Bronchial epithelial cell (primary cell): ENCODE results near the gene HIVEP3. TPM values are rescaled to one million over a fixed set of nuclear protein-coding genes. Genes with fewer than 3 reads are reported as not detected.

Source experiments
- DNase-seq: peaks from one replicate; pipeline ENCODE4 v3.0.0-alpha.2; 2010; ENCODE audit warnings: low read depth
- FAIRE-seq: peaks from 2 replicates; lab custom pipeline; 2011; peaks lifted over from hg19 to GRCh38; lab: Jason Lieb, UNC
- H3K27me3 ChIP-seq: 2 replicates; pipeline ENCODE4 v1.5.1; 2011; ENCODE audit warnings: low read length; ENCODE audit not compliant: control insufficient read depth, insufficient read depth
- H3K36me3 ChIP-seq: 2 replicates; pipeline ENCODE4 v1.5.1; 2011; ENCODE audit warnings: low read length; ENCODE audit not compliant: control insufficient read depth, insufficient read depth
- H3K4me3 ChIP-seq: 2 replicates; pipeline ENCODE4 v1.5.1; 2011; ENCODE audit warnings: mild to moderate bottlenecking, low read depth, low read length, control low read depth
- total RNA-seq: library from RNA; depleted of rRNA; stranded (reverse); fragments of >200 nt; gene quantifications from 2 replicates; pipeline ENCODE4 v1.2.1, GENCODE V29; 2014
- TF ChIP-seq, protein P1 (sequence below): IDR thresholded peaks from 2 replicates; pipeline ENCODE4 v1.5.1; 2011; ENCODE audit warnings: mild to moderate bottlenecking, moderate library complexity, low read length, control low read depth, inconsistent platforms; ENCODE audit not compliant: insufficient read depth, severe bottlenecking

Gene HIVEP3
- total RNA-seq, 1 donor from 2014 or later = under 0.01 TPM

DNA sequence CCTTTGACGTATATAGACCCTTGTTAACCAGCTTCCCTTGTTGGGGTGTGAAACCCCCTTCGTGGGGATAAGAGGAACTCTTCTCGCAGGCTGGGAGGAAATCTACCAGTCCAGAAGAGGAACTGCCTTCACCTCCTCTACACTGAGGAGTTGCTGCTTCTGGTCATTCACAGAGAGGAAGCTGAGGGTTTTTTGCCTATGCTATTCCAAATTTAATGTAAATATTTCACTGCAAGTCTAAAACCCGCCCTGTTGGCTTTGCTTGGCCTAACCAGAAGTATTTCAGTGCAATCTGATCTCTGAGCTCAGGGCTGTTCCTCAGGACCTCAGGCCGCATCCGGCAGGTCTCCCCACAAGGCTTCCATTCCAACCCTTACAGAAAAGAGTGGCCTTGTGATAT is 150.1 kb downstream of the HIVEP3 start:
- Histone ChIP-seq H3K36me3 (no peaks in the 10 kb centered on the region), H3K4me3 (no peak overlapping the region), H3K27me3 (no peaks in the 10 kb centered on the region)
- no peak for DNase-seq
- TF ChIP-seq, protein P1, sequence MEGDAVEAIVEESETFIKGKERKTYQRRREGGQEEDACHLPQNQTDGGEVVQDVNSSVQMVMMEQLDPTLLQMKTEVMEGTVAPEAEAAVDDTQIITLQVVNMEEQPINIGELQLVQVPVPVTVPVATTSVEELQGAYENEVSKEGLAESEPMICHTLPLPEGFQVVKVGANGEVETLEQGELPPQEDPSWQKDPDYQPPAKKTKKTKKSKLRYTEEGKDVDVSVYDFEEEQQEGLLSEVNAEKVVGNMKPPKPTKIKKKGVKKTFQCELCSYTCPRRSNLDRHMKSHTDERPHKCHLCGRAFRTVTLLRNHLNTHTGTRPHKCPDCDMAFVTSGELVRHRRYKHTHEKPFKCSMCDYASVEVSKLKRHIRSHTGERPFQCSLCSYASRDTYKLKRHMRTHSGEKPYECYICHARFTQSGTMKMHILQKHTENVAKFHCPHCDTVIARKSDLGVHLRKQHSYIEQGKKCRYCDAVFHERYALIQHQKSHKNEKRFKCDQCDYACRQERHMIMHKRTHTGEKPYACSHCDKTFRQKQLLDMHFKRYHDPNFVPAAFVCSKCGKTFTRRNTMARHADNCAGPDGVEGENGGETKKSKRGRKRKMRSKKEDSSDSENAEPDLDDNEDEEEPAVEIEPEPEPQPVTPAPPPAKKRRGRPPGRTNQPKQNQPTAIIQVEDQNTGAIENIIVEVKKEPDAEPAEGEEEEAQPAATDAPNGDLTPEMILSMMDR = no peak
- FAIRE-seq = no peak

- FAIRE-seq (peak; percentile 52), DNase-seq (peak; percentile 89)
- TF ChIP-seq, protein P1 = no peak
Measured at GRCh38 chr1:41767534-41768525, 150.9 kb downstream of the HIVEP3 start.

GRCh38 chr1:41766546-41766945 is 152.2 kb downstream of the HIVEP3 start:
- FAIRE-seq = peak; percentile 70
- no peak for DNase-seq
- Histone ChIP-seq H3K36me3 (no peaks in the 10 kb centered on the region), H3K4me3 (no peak overlapping the region), H3K27me3 (no peaks in the 10 kb centered on the region)
- TF ChIP-seq, protein P1 = no peak

More at GRCh38 chr1:41767534-41768525, 150.9 kb downstream of the HIVEP3 start:
- H3K27me3 ChIP-seq = no peaks in the 10 kb centered on the region
- no peaks in the 10 kb centered on the region for H3K36me3 ChIP-seq
- no peak overlapping the region for H3K4me3 ChIP-seq

DNA sequence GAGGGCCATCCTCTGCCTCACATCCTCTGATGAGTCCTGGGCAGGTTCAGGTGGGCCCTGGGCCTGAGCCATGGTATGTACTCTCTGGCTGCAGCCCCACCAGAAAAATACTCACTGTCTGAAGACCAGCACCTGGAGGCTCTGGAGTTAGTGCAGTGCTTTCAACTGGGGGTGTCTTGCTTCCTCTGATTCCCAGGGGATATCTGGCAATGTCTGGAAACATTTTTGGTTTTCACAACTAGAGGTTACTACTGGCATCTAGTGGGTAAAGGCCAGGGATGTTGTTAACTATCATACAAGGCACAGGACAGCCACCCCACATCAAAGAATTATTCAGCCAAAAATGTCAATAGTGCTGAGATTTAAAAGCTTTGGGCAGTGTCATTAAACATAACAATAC is 152.7 kb downstream of the HIVEP3 start:
- DNase-seq (no peak), FAIRE-seq (no peak)
- no peaks in the 10 kb centered on the region for H3K36me3 ChIP-seq
- H3K4me3 ChIP-seq = no peak overlapping the region
- TF ChIP-seq, protein P1 = no peak
- H3K27me3 ChIP-seq = no peaks in the 10 kb centered on the region

GRCh38 chr1:41765152-41765551 is 153.6 kb downstream of the HIVEP3 start:
- Histone ChIP-seq H3K36me3 (no peaks in the 10 kb centered on the region), H3K27me3 (no peaks in the 10 kb centered on the region), H3K4me3 (no peak overlapping the region)
- DNase-seq = no peak
- TF ChIP-seq, protein P1 = no peak
- no peak for FAIRE-seq
